Measurements from ENCODE around the gene MMP28. TPM values are rescaled to one million over a fixed set of nuclear protein-coding genes. Genes with fewer than 3 reads are reported as not detected.
A peak's percentile ranks its signal among the peaks of the same experiment; 100 is the strongest.

MMP28 gene
- total and polyA plus RNA-seq, 2 donors from 2014 or later, result 4.5 to 10.3 TPM

DNA sequence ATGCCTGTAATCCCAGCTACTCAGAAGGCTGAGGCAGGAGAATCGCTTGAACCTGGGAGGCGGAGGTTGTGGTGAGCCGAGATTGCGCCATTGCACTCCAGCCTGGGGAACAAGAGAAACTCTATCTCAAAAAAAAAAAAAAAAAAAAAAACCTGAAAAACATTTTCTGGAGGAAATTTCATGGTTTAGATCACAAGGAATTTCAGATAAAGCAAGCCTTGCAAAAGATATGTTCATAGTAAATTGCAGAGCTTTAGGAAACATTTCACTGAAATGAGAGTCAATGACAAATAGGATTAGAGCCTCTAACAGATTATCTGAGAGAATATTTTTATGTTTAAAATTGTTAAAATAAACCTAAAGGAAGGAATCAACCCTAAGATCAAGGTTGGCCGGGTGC lies 17.0 kb upstream of the MMP28 start:
- intact Hi-C loops (cut with DNase I), result no loop called here
- Histone ChIP-seq H3K4me1 (ENCODE audit: control insufficient read depth in 2 of 3, insufficient read depth in 2 of 3, low read depth in 1 of 3, low read length in 3 of 3) (peaks cover 2 to 10% (median 6%) of the 10 kb centered on the region in 3 donors), H3K27me3 (ENCODE audit: control insufficient read depth, insufficient read depth, low read length) (no peaks in the 10 kb centered on the region), H3K9ac (ENCODE audit: low read length in 3 of 3) (no peak overlapping the region), H3K4me3 (ENCODE audit: low read length in 3 of 3) (no peak overlapping the region), H3K27ac (ENCODE audit: low read depth in 2 of 2, low read length in 2 of 2) (no peak overlapping the region), H3K36me3 (ENCODE audit: control insufficient read depth in 2 of 3, insufficient read depth in 3 of 3, low read length in 3 of 3) (no peaks in the 10 kb centered on the region), H3K9me3 (ENCODE audit: control insufficient read depth in 2 of 3, insufficient read depth in 1 of 3, low read length in 3 of 3) (no peaks in the 10 kb centered on the region)
- FAIRE-seq (no peak), DNase-seq (no peak)
- TF ChIP-seq, protein P1, sequence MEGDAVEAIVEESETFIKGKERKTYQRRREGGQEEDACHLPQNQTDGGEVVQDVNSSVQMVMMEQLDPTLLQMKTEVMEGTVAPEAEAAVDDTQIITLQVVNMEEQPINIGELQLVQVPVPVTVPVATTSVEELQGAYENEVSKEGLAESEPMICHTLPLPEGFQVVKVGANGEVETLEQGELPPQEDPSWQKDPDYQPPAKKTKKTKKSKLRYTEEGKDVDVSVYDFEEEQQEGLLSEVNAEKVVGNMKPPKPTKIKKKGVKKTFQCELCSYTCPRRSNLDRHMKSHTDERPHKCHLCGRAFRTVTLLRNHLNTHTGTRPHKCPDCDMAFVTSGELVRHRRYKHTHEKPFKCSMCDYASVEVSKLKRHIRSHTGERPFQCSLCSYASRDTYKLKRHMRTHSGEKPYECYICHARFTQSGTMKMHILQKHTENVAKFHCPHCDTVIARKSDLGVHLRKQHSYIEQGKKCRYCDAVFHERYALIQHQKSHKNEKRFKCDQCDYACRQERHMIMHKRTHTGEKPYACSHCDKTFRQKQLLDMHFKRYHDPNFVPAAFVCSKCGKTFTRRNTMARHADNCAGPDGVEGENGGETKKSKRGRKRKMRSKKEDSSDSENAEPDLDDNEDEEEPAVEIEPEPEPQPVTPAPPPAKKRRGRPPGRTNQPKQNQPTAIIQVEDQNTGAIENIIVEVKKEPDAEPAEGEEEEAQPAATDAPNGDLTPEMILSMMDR (IDR thresholded peaks at IDR 0.05; ENCODE audit: borderline replicate concordance, extremely low read depth, insufficient read depth), result no peak

DNA sequence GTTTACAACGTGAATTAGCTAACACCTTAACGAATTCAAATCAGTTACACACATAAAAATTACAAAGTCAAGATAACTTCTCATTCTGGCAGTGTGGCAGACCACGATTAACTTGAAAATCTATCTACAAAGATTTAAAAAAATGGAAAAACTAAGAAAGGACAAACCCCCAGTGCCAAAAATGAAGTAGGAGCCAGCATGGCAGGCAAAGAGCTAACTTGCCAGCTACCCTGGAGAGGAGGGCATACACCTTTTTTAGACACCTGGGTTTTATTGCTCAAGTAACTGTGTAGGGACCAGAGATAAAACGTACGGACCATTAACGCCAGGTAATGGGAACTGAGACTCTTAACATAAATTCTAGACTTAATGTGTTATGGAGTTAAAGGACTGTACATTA lies 16.3 kb upstream of the MMP28 start:
- DNase-seq (no peak), FAIRE-seq (no peak)
- peak overlapping the region in 1 of 3 donors; percentile 29 for H3K9ac ChIP-seq (ENCODE audit: low read length in 3 of 3)
- H3K27ac ChIP-seq (ENCODE audit: low read depth in 2 of 2, low read length in 2 of 2), result no peak overlapping the region
- intact Hi-C loops (cut with DNase I), result no loop called here
- H3K9me3 ChIP-seq (ENCODE audit: control insufficient read depth in 2 of 3, insufficient read depth in 1 of 3, low read length in 3 of 3), result no peaks in the 10 kb centered on the region
- TF ChIP-seq, protein P1 (IDR thresholded peaks at IDR 0.05; ENCODE audit: borderline replicate concordance, extremely low read depth, insufficient read depth), result no peak
- H3K36me3 ChIP-seq (ENCODE audit: control insufficient read depth in 2 of 3, insufficient read depth in 3 of 3, low read length in 3 of 3), result no peaks in the 10 kb centered on the region
- peaks cover 2 to 6% (median 6%) of the 10 kb centered on the region in 3 donors for H3K4me1 ChIP-seq (ENCODE audit: control insufficient read depth in 2 of 3, insufficient read depth in 2 of 3, low read depth in 1 of 3, low read length in 3 of 3)
- no peaks in the 10 kb centered on the region for H3K27me3 ChIP-seq (ENCODE audit: control insufficient read depth, insufficient read depth, low read length)
- no peak overlapping the region for H3K4me3 ChIP-seq (ENCODE audit: low read length in 3 of 3)

DNA sequence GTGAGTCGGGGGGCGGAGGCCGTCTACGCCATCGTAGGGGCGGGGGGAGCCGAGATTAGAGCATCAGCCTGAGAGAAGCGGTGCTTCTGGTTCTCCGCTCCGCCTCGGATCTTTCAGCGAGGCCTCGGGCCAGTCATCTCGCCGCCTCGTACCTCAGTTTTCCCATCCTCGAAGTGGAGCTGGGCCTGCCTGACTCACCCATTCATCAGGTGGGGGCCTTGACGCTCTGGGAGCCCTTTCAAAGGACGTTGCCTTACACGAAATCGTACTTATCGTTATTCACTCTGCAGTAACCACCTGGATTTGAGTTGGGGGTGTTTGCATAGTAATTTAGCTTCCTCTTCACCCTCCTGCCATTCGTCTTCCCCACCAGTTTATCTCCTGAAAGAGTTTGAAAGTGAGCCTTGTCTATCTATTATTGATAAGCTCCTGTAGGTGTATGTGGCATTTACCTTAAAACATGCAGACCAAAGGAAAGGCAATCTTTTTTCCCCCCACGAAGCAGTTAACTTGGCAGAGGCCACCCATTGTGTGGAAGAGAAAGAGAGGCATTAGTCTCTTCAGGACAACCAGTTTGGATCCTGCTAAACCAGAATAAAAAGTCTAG lies 14.5 kb upstream of the MMP28 start:
- FAIRE-seq (no peak), DNase-seq (peak in 2 of 5 donors; percentile 21 to 27)
- Histone ChIP-seq H3K27ac (ENCODE audit: low read depth in 2 of 2, low read length in 2 of 2) (peak overlapping the region; percentile 97), H3K27me3 (ENCODE audit: control insufficient read depth, insufficient read depth, low read length) (no peaks in the 10 kb centered on the region), H3K4me3 (ENCODE audit: low read length in 3 of 3) (peak overlapping the region; percentile 96 to 98 (median 97)), H3K9ac (ENCODE audit: low read length in 3 of 3) (peak overlapping the region; percentile 91 to 97 (median 95)), H3K9me3 (ENCODE audit: control insufficient read depth in 2 of 3, insufficient read depth in 1 of 3, low read length in 3 of 3) (no peaks in the 10 kb centered on the region), H3K4me1 (ENCODE audit: control insufficient read depth in 2 of 3, insufficient read depth in 2 of 3, low read depth in 1 of 3, low read length in 3 of 3) (peaks cover 2 to 6% (median 6%) of the 10 kb centered on the region in 3 donors), H3K36me3 (ENCODE audit: control insufficient read depth in 2 of 3, insufficient read depth in 3 of 3, low read length in 3 of 3) (no peaks in the 10 kb centered on the region)
- intact Hi-C loops (cut with DNase I), result loop anchor here (5.0 kb wide), 1 partner anchor 43 kb away; no protein-coding TSS in a partner anchor
- TF ChIP-seq, protein P1 (IDR thresholded peaks at IDR 0.05; ENCODE audit: borderline replicate concordance, extremely low read depth, insufficient read depth), result no peak

Measured in kidney (tissue), 14 donors.